ENCODE data around the gene XKR7.

Gene XKR7

DNA sequence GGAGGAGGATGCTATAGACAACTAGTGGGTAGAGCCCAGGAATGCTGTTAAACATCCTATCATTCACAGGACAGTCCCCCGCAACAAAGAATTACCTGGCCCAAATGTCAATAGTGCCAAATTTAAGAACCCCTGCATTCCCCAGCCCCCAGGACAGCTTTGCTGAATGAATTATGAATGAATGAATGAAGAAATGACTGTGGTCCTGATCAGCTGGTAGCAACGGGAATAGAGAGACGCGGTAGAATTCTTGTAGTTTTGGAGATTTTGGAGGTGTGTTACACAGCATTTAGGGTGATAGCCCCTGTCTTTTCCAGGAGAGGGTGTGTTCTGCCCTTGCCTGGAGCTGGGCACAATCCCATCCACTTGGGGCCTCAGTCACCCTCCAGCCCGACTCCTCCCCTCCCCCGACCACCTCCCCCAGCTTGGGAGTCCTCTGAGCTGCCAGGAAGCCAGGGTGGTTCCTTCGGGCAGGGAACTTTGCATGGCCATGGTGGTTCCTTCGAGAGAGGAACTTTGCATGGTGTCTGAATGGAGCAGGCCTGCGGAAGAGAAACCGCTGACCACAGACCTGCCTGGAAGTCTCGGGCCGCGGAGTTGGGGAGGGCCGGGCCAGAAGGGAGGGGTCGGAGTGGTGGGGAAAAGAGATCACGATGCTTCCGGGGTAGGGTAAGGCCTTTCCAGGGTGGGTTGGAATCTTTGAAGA is 83.1 kb downstream of the XKR7 start:
- no peak for FAIRE-seq

DNA sequence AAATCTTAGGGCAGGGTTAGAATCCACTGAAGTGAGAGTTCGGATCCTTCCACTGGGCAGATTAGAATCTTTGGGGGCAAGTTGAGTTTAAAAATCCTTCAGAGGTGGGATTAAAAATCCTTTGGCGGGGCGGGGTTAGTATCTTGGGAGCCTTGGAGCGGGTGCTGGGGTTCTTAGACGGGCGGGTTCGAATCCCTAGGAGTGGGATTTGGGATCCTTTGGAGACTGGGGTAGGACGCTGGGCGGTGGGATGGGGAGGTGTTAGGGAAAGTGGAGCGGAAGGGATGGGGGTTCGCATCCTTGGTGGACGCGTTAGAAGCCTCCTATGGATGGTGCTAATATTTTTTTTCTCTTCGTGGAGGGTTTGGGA is 83.8 kb downstream of the XKR7 start:
- no peak for FAIRE-seq

DNA sequence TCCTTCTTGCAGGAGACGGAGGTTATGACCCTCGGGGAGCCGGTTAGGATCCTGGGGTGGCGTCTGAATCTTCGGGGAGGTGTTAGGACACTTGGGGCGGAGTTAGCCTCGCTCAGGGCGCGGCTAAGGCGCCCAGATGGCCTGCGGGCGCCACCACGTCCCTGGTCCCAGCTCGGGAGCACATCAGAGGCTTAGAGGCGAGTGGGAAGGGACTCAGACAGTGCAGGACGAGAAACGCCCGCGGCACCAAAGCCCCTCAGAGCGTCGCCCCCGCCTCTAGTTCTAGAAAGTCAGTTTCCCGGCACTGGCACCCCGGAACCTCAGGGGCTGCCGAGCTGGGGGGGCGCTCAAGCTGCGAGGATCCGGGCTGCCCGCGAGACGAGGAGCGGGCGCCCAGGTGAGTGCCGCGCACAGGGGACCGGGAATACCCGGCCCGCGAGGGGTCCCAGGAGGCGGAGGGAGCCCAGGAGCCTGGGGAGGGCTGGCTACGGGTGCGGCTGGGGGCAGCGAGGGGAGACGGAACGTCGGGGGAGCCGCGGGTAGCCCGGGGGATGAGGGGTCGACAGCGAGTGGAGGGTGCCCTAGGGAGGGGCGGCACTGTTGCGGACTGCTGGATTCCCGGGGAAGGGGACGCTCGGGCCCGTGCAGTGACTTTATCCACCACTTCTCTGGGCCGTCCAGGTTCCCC is 84.3 kb downstream of the XKR7 start, which contains the start of gene HCK:
HCK (plus strand) TSS at position 153 of the 688 bp plus-strand sequence.
- no peak for FAIRE-seq

DNA sequence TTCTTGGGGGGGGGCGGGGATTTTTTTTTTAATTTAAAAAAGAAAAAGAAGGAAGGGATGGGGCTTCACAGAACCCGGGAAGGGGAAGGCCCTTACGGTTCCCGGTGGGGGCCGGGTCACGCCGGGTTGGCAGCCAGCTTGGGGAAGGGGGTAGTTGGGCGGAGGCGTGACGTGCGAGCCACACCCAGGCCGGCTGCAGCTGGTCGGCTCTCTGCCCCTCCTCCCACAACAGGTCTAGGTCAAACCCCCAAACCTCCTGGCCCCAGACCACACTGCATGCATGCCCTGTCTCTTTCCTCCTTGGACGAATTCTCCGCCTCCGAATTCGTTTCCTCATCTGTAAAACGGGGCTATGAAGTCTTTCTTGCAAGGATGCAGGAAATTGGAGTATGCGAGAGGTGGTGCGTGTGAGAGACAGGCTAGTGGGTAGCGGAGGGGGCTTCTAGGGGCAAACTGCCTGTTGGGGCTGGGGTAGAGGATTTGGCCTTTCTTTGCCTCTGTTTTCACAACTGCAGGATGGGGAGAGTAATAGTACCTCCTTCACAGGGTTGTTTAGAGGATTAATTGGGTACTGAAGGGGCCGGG is 84.9 kb downstream of the XKR7 start:
- FAIRE-seq, result no peak

Data from TTC549 (cell line).